ENCODE data around the gene FDXR.
"Not testable (repeated sequence)": the region's sequence is repeated elsewhere in the genome, so short reads cannot be mapped to it uniquely, and the experiment has no call there.

GRCh38 chr17:74909097-74909496, 36.3 kb upstream of the FDXR start:
- TF ChIP-seq CTCF (IDR thresholded peaks at IDR 0.05); ZFX (IDR thresholded peaks at IDR 0.05; ENCODE audit: borderline replicate concordance): not testable (repeated sequence)
